ENCODE data around the gene CAMK1D.
"Not testable (repeated sequence)": the region's sequence is repeated elsewhere in the genome, so short reads cannot be mapped to it uniquely, and the experiment has no call there.

CAMK1D gene

GRCh38 chr10:12701696-12702095 is 352.3 kb downstream of the CAMK1D start:
- DNase-seq (ENCODE audit: low read depth) = no peak

GRCh38 chr10:12702215-12702770 is 352.9 kb downstream of the CAMK1D start:
- no peak for DNase-seq (ENCODE audit: low read depth)

GRCh38 chr10:12703126-12703525 is 353.8 kb downstream of the CAMK1D start:
- no peak for DNase-seq (ENCODE audit: low read depth)

- no peak for DNase-seq (ENCODE audit: low read depth)
These were observed 354.5 kb downstream of the CAMK1D start for GRCh38 chr10:12703813-12704212.

GRCh38 chr10:12704488-12704887 is 355.1 kb downstream of the CAMK1D start:
- no peak for DNase-seq (ENCODE audit: low read depth)

- DNase-seq (ENCODE audit: low read depth) = no peak
These were observed 356.6 kb downstream of the CAMK1D start for GRCh38 chr10:12705943-12706342.

- DNase-seq (ENCODE audit: low read depth) = no peak
These were observed 358.3 kb downstream of the CAMK1D start for GRCh38 chr10:12707461-12708185.

- DNase-seq (ENCODE audit: low read depth) = no peak
These were observed 359.7 kb downstream of the CAMK1D start for GRCh38 chr10:12709000-12709401.

GRCh38 chr10:12709521-12709963 is 360.2 kb downstream of the CAMK1D start:
- DNase-seq (ENCODE audit: low read depth) = no peak

GRCh38 chr10:12710157-12710556 is 360.8 kb downstream of the CAMK1D start:
- DNase-seq (ENCODE audit: low read depth) = no peak

GRCh38 chr10:12710594-12711349 is 361.4 kb downstream of the CAMK1D start:
- peak; percentile 44 for DNase-seq (ENCODE audit: low read depth)

- no peak for DNase-seq (ENCODE audit: low read depth)
These were observed 362.0 kb downstream of the CAMK1D start for GRCh38 chr10:12711350-12711708.

GRCh38 chr10:12712293-12712983 is 363.1 kb downstream of the CAMK1D start:
- no peak for DNase-seq (ENCODE audit: low read depth)

GRCh38 chr10:12712984-12713316 is 363.6 kb downstream of the CAMK1D start:
- not testable (repeated sequence) for DNase-seq (ENCODE audit: low read depth)

- no peak for DNase-seq (ENCODE audit: low read depth)
These were observed 366.7 kb downstream of the CAMK1D start for GRCh38 chr10:12716042-12716441.

GRCh38 chr10:12717981-12718707 is 368.8 kb downstream of the CAMK1D start:
- DNase-seq (ENCODE audit: low read depth) = no peak

- DNase-seq (ENCODE audit: low read depth) = no peak
These were observed 370.0 kb downstream of the CAMK1D start for GRCh38 chr10:12719365-12719764.

- no peak for DNase-seq (ENCODE audit: low read depth)
These were observed 371.1 kb downstream of the CAMK1D start for GRCh38 chr10:12720217-12720981.

GRCh38 chr10:12721334-12721733 is 372.0 kb downstream of the CAMK1D start:
- no peak for DNase-seq (ENCODE audit: low read depth)

GRCh38 chr10:12723220-12723619 is 373.9 kb downstream of the CAMK1D start:
- no peak for DNase-seq (ENCODE audit: low read depth)
